ENCODE measurements around the gene APOL1. TPM values are rescaled to one million over a fixed set of nuclear protein-coding genes. Genes with fewer than 3 reads are reported as not detected.

APOL1 gene
- polyA plus RNA-seq, 1 experiment, result 1.9 TPM

DNA sequence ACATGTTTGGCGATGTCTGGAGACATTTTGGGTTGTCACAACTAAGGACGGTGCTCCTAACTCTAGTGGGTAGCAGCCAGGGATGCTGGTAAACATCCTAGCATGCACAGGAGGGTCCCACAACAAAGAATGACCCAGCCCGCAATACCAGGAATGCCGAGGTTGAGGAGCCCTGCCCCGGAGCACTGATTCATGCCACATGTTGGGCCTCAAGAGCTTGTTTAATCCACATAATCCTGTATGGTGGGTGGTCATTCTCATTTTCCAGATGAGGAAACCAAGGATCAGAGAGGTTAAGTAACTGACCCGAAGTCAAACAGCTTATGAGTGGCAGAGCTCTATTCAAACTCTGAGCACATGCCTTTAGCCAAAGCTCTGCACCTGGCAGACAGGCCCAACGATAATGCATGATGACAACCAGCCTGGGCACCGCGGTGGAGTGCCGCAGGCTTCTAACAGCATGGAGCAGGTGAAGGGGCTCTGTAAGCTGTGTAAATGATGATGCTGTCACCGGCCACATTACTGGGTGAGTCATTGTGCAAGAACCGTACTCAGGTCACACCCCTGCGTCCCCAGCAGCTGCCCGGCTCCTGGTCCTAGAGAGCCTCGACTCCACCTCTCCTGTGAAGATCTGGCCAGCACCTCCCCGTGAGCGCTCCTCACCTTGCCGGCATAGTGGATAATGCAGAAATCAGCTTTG lies 58.6 kb downstream of the APOL1 start:
- POLR2A ChIA-PET, result no interaction called here
- TF ChIP-seq, protein P1, sequence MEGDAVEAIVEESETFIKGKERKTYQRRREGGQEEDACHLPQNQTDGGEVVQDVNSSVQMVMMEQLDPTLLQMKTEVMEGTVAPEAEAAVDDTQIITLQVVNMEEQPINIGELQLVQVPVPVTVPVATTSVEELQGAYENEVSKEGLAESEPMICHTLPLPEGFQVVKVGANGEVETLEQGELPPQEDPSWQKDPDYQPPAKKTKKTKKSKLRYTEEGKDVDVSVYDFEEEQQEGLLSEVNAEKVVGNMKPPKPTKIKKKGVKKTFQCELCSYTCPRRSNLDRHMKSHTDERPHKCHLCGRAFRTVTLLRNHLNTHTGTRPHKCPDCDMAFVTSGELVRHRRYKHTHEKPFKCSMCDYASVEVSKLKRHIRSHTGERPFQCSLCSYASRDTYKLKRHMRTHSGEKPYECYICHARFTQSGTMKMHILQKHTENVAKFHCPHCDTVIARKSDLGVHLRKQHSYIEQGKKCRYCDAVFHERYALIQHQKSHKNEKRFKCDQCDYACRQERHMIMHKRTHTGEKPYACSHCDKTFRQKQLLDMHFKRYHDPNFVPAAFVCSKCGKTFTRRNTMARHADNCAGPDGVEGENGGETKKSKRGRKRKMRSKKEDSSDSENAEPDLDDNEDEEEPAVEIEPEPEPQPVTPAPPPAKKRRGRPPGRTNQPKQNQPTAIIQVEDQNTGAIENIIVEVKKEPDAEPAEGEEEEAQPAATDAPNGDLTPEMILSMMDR (IDR thresholded peaks at IDR 0.05; ENCODE audit: insufficient read depth, low read depth, low read length), result no peak
- DNase-seq (ENCODE audit: low read depth), result no peak
- peaks cover 57% of the 10 kb centered on the region for H3K36me3 ChIP-seq (ENCODE audit: control insufficient read depth, insufficient read depth, low read length)
- CTCF ChIA-PET, result interaction anchor here (1.0 to 3.4 kb wide), 4 partner anchors 9 to 175 kb away, joined by 3 to 23 read pairs (median 6); no protein-coding TSS in a partner anchor
- no peak overlapping the region for H3K4me3 ChIP-seq (ENCODE audit: low read depth, low read length)
- no peaks in the 10 kb centered on the region for H3K27me3 ChIP-seq (ENCODE audit: control insufficient read depth, insufficient read depth, low read length)

DNA sequence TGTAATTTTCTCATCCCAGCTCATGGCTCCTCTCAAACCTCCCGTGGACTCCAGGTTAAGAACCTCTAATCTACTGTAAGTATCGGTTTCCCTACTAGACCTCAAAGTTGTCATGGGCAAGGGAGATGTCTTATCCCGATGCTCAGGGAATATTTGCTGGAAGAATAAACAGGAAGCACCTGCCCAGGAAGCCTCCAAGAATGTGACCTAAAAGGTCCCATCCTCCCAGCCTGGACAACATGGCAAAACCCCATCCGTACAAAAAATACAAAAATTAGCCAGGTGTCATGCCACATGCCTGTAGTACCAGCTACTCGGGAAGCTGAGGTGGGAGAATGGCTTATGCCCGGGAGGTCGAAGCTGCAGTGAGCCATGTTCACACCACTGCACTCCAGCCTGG lies 62.4 kb downstream of the APOL1 start:
- TF ChIP-seq, protein P1 (IDR thresholded peaks at IDR 0.05; ENCODE audit: insufficient read depth, low read depth, low read length), result no peak
- ChIA-PET CTCF (interaction anchor here (0.7 to 1.9 kb wide), 2 partner anchors 9 to 14 kb away, joined by 3 to 8 read pairs; no protein-coding TSS in a partner anchor), POLR2A (no interaction called here)
- no peak for DNase-seq (ENCODE audit: low read depth)
- no peaks in the 10 kb centered on the region for H3K27me3 ChIP-seq (ENCODE audit: control insufficient read depth, insufficient read depth, low read length)
- no peak overlapping the region for H3K4me3 ChIP-seq (ENCODE audit: low read depth, low read length)
- H3K36me3 ChIP-seq (ENCODE audit: control insufficient read depth, insufficient read depth, low read length), result peaks cover 66% of the 10 kb centered on the region

DNA sequence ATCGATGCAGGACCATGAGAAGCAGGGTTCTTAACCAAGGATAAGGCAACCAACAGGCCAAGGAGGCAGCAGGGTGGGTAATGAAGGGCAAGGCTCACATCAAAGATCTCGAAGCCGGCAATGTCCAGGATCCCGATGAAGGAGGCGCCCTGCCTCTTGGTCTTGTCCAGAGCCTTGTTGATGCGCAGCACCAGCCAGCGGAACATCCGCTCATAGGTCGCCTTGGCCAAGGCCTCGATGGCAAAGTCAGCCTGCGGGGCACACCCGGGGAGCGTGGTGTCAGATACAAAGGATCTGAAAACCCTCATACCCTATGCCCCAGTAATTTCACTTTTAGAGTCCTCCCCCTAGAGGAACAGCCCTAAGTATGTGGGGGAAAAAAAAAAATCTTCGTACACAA lies 63.5 kb downstream of the APOL1 start:
- ChIA-PET CTCF (no interaction called here), POLR2A (no interaction called here)
- H3K4me3 ChIP-seq (ENCODE audit: low read depth, low read length), result no peak overlapping the region
- DNase-seq (ENCODE audit: low read depth), result no peak
- no peaks in the 10 kb centered on the region for H3K27me3 ChIP-seq (ENCODE audit: control insufficient read depth, insufficient read depth, low read length)
- TF ChIP-seq, protein P1 (IDR thresholded peaks at IDR 0.05; ENCODE audit: insufficient read depth, low read depth, low read length), result no peak
- peaks cover 68% of the 10 kb centered on the region for H3K36me3 ChIP-seq (ENCODE audit: control insufficient read depth, insufficient read depth, low read length)

Small RNA genes lying within 50 kb of the gene (small RNA-seq; reads per million reads assigned to genes)
- not detected for gene MIR6819 (ENCODE audit: insufficient read length, low read depth, low replicate concordance)

Other genes with a start within 250 kb of the APOL1 start
- 221 and 222 TPM in 2 replicates for gene RBFOX2, start 224.3 kb upstream of the APOL1 start, polyA plus RNA-seq (2011; rRNA removed)
- 4.9 and 6.7 TPM in 2 replicates for gene APOL3, start 92.4 kb upstream of the APOL1 start, polyA plus RNA-seq (2011; rRNA removed)
- 0.16 and 0.23 TPM in 2 replicates for gene APOL4, start 51.3 kb upstream of the APOL1 start, polyA plus RNA-seq (2011; rRNA removed)
- 24.5 and 27.8 TPM in 2 replicates for gene APOL2, start 13.6 kb upstream of the APOL1 start, polyA plus RNA-seq (2011; rRNA removed)
- 262 and 340 TPM in 2 replicates for gene MYH9, start 134.8 kb downstream of the APOL1 start, polyA plus RNA-seq (2011; rRNA removed)
- gene TXN2, start 228.5 kb downstream of the APOL1 start, polyA plus RNA-seq (2011; rRNA removed), result 139 and 192 TPM in 2 replicates

All from BJ (cell line).